ENCODE results near the gene MYL11.

MYL11 gene

GRCh38 chr16:30378236-30379157 is 3.9 kb downstream of the MYL11 start:
- Histone ChIP-seq H3K4me1 (ENCODE audit: control insufficient read depth, insufficient read depth, low read length, poor library complexity, severe bottlenecking) (peaks cover 65% of the 10 kb centered on the region), H3K9me3 (ENCODE audit: control insufficient read depth, low read length) (no peaks in the 10 kb centered on the region), H3K27ac (ENCODE audit: insufficient read depth, low read length, poor library complexity, severe bottlenecking) (peak overlapping the region; percentile 100), H3K36me3 (ENCODE audit: control insufficient read depth, insufficient read depth, low read length) (no peaks in the 10 kb centered on the region), H3K4me3 (ENCODE audit: insufficient read depth, low read depth, low read length, poor library complexity, severe bottlenecking) (peak overlapping the region; percentile 70), H3K27me3 (replicated peaks; ENCODE audit: control insufficient read depth, insufficient read depth, low read length, poor library complexity, severe bottlenecking) (no peaks in the 10 kb centered on the region)
- peak; percentile 99 for DNase-seq

DNA sequence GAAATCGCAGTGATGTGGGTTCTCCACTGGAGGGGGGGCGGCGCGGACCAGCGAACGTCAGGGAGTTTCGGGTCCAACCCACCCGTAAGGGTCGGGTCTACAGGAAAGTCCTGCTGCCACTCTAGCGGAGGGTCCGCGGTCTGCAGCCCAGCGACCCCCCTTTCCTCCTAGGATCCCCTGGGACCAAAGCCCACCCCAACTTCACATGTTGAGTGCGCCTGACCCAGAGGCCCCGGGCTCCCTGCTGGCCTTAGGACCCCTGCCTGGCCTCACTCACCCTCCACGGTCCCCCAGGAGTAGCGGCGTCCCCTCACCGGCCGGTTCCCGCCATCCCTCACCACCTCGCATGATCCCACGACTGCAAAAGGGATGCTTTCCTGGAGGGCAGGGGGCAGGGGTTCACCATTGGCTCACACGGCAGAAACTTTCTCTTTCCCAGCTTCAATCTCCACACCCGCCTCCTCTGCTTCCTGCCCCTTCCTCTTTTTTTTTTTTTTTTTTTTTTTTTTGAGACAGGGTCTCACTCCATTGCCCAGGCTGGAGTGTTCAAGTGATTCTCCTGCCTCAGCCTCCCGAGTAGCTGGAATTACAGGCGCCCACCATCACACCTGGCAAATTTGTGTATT is 4.7 kb downstream of the MYL11 start:
- peak overlapping the region; percentile 100 for H3K27ac ChIP-seq (ENCODE audit: insufficient read depth, low read length, poor library complexity, severe bottlenecking)
- H3K9me3 ChIP-seq (ENCODE audit: control insufficient read depth, low read length), result no peaks in the 10 kb centered on the region
- H3K4me1 ChIP-seq (ENCODE audit: control insufficient read depth, insufficient read depth, low read length, poor library complexity, severe bottlenecking), result peaks cover 69% of the 10 kb centered on the region
- H3K27me3 ChIP-seq (replicated peaks; ENCODE audit: control insufficient read depth, insufficient read depth, low read length, poor library complexity, severe bottlenecking), result no peaks in the 10 kb centered on the region
- H3K36me3 ChIP-seq (ENCODE audit: control insufficient read depth, insufficient read depth, low read length), result no peaks in the 10 kb centered on the region
- H3K4me3 ChIP-seq (ENCODE audit: insufficient read depth, low read depth, low read length, poor library complexity, severe bottlenecking), result peak overlapping the region; percentile 70
- no peak for DNase-seq

DNA sequence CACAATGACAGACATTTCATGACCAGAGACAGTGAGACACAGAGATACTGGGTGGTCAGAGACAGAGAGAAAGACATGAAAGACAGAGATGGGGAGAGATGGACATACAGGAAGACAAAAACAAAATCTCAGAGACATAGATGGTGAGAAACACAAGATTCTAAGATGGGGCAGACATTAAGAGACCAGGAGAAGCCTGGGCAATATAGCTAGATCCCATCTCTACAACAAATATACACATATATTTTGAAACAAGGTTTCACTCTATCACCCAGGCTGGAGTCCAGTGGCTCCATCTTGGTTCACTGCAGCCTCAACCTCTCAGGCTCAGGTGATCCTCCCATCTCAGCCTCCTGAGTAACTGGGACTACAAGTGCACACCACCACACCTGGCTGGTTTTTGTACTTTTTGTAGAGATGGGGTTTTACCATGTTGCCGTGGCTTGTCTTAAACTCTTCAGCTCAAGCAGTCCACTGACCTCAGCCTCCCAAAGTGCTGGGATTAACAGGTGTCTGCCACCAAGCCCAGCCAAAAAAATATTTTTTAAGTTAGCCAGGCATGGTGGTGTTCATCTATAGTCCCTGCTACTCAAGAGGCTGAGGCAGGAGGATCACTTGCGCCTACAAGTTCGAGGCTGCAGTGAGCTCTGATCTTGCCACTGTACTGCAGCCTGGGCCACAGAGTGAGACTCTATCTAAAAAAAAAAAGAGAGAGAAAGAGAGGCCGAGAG is 5.6 kb downstream of the MYL11 start:
- DNase-seq, result no peak
- peak overlapping the region; percentile 100 for H3K27ac ChIP-seq (ENCODE audit: insufficient read depth, low read length, poor library complexity, severe bottlenecking)
- peaks cover 69% of the 10 kb centered on the region for H3K4me1 ChIP-seq (ENCODE audit: control insufficient read depth, insufficient read depth, low read length, poor library complexity, severe bottlenecking)
- H3K36me3 ChIP-seq (ENCODE audit: control insufficient read depth, insufficient read depth, low read length), result no peaks in the 10 kb centered on the region
- H3K9me3 ChIP-seq (ENCODE audit: control insufficient read depth, low read length), result no peaks in the 10 kb centered on the region
- H3K4me3 ChIP-seq (ENCODE audit: insufficient read depth, low read depth, low read length, poor library complexity, severe bottlenecking), result no peak overlapping the region
- H3K27me3 ChIP-seq (replicated peaks; ENCODE audit: control insufficient read depth, insufficient read depth, low read length, poor library complexity, severe bottlenecking), result no peaks in the 10 kb centered on the region

DNA sequence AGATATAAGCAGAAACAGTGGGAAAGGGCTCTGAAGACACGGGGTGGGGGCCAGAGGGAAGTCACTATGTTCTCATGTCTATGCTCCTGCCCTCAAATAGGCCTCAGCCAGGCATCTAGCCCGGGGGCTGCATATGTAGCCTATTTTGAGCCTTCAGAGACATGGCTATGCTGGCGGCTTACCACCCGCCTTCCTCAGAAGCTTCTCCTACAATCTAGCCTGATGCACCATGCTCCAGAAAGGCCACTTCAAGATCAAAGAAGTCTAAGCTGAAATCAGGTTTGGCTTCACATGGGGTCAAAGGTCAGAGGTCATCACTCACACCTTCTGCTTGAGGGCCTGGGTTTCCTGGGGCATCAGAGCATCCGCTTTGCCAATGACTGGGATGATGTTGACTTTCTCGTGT is 6.2 kb downstream of the MYL11 start:
- DNase-seq, result no peak
- H3K4me1 ChIP-seq (ENCODE audit: control insufficient read depth, insufficient read depth, low read length, poor library complexity, severe bottlenecking), result peaks cover 69% of the 10 kb centered on the region
- peak overlapping the region; percentile 100 for H3K27ac ChIP-seq (ENCODE audit: insufficient read depth, low read length, poor library complexity, severe bottlenecking)
- H3K9me3 ChIP-seq (ENCODE audit: control insufficient read depth, low read length), result no peaks in the 10 kb centered on the region
- peak overlapping the region; percentile 54 for H3K4me3 ChIP-seq (ENCODE audit: insufficient read depth, low read depth, low read length, poor library complexity, severe bottlenecking)
- no peaks in the 10 kb centered on the region for H3K27me3 ChIP-seq (replicated peaks; ENCODE audit: control insufficient read depth, insufficient read depth, low read length, poor library complexity, severe bottlenecking)
- H3K36me3 ChIP-seq (ENCODE audit: control insufficient read depth, insufficient read depth, low read length), result no peaks in the 10 kb centered on the region

- DNase-seq, result no peak
- H3K4me3 ChIP-seq (ENCODE audit: insufficient read depth, low read depth, low read length, poor library complexity, severe bottlenecking), result peak overlapping the region; percentile 54
- H3K9me3 ChIP-seq (ENCODE audit: control insufficient read depth, low read length), result no peaks in the 10 kb centered on the region
- peaks cover 67% of the 10 kb centered on the region for H3K4me1 ChIP-seq (ENCODE audit: control insufficient read depth, insufficient read depth, low read length, poor library complexity, severe bottlenecking)
- H3K36me3 ChIP-seq (ENCODE audit: control insufficient read depth, insufficient read depth, low read length), result no peaks in the 10 kb centered on the region
- H3K27me3 ChIP-seq (replicated peaks; ENCODE audit: control insufficient read depth, insufficient read depth, low read length, poor library complexity, severe bottlenecking), result no peaks in the 10 kb centered on the region
- peak overlapping the region; percentile 100 for H3K27ac ChIP-seq (ENCODE audit: insufficient read depth, low read length, poor library complexity, severe bottlenecking)
Measured at GRCh38 chr16:30381291-30382041, 6.9 kb downstream of the MYL11 start.

GRCh38 chr16:30382111-30382881 is 7.7 kb downstream of the MYL11 start, which contains the start of gene SEPTIN1:
Gene SEPTIN1, minus strand, starts transcription at chr16:30382561. Its CDS starts 19 bp downstream, at chr16:30382542.
- Histone ChIP-seq H3K36me3 (ENCODE audit: control insufficient read depth, insufficient read depth, low read length) (no peaks in the 10 kb centered on the region), H3K27ac (ENCODE audit: insufficient read depth, low read length, poor library complexity, severe bottlenecking) (peak within 1 kb of the TSS; percentile 100), H3K4me3 (ENCODE audit: insufficient read depth, low read depth, low read length, poor library complexity, severe bottlenecking) (peak within 1 kb of the TSS; percentile 54), H3K4me1 (ENCODE audit: control insufficient read depth, insufficient read depth, low read length, poor library complexity, severe bottlenecking) (peaks cover 58% of the 10 kb centered on the region), H3K9me3 (ENCODE audit: control insufficient read depth, low read length) (no peaks in the 10 kb centered on the region), H3K27me3 (replicated peaks; ENCODE audit: control insufficient read depth, insufficient read depth, low read length, poor library complexity, severe bottlenecking) (no peaks in the 10 kb centered on the region)
- DNase-seq, result peak; percentile 61 to 69 (median 66)

DNA sequence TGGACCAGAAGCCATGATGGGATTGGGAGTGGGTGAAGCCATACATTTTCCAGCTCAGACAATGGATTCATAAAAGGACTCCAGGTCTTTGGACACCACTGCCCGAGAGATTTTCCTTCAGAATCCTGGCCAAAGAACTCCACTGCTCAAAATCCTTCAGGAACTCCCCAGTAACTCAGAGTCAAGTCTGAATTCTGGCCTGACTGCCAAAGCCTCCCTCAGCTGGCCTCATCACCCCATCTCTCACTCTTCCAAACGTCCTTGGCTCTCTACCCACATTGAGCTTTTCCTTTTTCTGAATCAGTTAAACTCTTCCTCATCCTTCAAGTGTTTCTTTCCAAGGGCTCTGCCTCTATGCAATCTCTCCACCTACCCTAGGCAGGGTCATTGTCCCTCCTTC is 8.9 kb downstream of the MYL11 start:
- H3K4me3 ChIP-seq (ENCODE audit: insufficient read depth, low read depth, low read length, poor library complexity, severe bottlenecking), result no peak overlapping the region
- H3K27ac ChIP-seq (ENCODE audit: insufficient read depth, low read length, poor library complexity, severe bottlenecking), result peak overlapping the region; percentile 100
- no peaks in the 10 kb centered on the region for H3K36me3 ChIP-seq (ENCODE audit: control insufficient read depth, insufficient read depth, low read length)
- H3K27me3 ChIP-seq (replicated peaks; ENCODE audit: control insufficient read depth, insufficient read depth, low read length, poor library complexity, severe bottlenecking), result no peaks in the 10 kb centered on the region
- peaks cover 50% of the 10 kb centered on the region for H3K4me1 ChIP-seq (ENCODE audit: control insufficient read depth, insufficient read depth, low read length, poor library complexity, severe bottlenecking)
- H3K9me3 ChIP-seq (ENCODE audit: control insufficient read depth, low read length), result no peaks in the 10 kb centered on the region
- DNase-seq, result no peak

DNA sequence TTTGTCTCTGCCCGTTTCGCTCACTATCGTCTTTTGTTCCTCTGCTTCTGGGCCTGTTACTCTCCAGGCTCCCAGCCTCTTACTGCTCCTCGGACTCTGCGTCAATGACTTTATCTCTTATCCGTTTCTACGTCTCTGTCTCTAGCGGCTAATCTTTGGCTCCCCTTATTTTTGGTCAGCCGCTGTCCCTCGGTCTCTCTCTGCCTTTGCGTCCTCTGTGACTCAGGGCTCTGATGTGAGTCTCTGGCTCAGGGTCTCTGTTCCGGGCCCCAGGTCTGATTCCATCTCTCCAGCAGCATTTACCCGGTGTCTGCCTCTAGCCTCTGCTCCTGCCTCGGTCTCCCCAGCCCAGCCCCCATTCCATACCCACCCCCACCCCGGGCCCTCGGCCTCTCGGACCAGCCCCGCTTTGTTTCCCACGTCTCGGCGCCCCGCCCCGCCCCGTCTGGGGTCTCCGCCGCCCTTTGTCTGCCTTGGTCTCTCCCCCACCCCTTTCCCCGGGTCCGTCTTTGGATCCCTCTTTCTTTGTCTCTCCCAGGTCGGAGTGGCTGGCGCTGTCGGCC is 20.1 kb downstream of the MYL11 start:
- peak overlapping the region; percentile 71 for H3K4me3 ChIP-seq (ENCODE audit: insufficient read depth, low read depth, low read length, poor library complexity, severe bottlenecking)

More for the DNA sequence above, 20.1 kb downstream of the MYL11 start:
- H3K9me3 ChIP-seq (ENCODE audit: control insufficient read depth, low read length), result no peaks in the 10 kb centered on the region
- H3K36me3 ChIP-seq (ENCODE audit: control insufficient read depth, insufficient read depth, low read length), result peaks cover 14% of the 10 kb centered on the region
- peaks cover 11% of the 10 kb centered on the region for H3K4me1 ChIP-seq (ENCODE audit: control insufficient read depth, insufficient read depth, low read length, poor library complexity, severe bottlenecking)
- DNase-seq, result no peak
- no peaks in the 10 kb centered on the region for H3K27me3 ChIP-seq (replicated peaks; ENCODE audit: control insufficient read depth, insufficient read depth, low read length, poor library complexity, severe bottlenecking)
- peak overlapping the region; percentile 58 for H3K27ac ChIP-seq (ENCODE audit: insufficient read depth, low read length, poor library complexity, severe bottlenecking)

All from effector memory CD4-positive, alpha-beta T cell (primary cell).